ENCODE data around the gene MPV17. TPM values are rescaled to one million over a fixed set of nuclear protein-coding genes. Genes with fewer than 3 reads are reported as not detected.
A peak's percentile ranks its signal among the peaks of the same experiment; 100 is the strongest.

The MPV17 gene
- total and polyA plus RNA-seq, 9 of the 15 experiments (the other 6 are each of a cell fraction or from before 2014, with no cell fraction given), result 54.7 to 140 (median 70.2) TPM

GRCh38 chr2:27370816-27371620 lies 48.1 kb upstream of the MPV17 start (continued):
- TF ChIP-seq IRF1 (CRISPR knock-in tag; IDR thresholded peaks at IDR 0.05; ENCODE audit: borderline replicate concordance), result no peak
- peak; percentile 44; the same call in 1 of the 2 replicates for TF ChIP-seq ARID1B (IDR thresholded peaks at IDR 0.05)
- TF ChIP-seq PBX2 (CRISPR knock-in tag; IDR thresholded peaks at IDR 0.05; ENCODE audit: low read depth), result no peak
- TF ChIP-seq PBX2 (tag; conservative IDR thresholded peaks at IDR 0.05; ENCODE audit: low read depth), result peak; percentile 76
- TF ChIP-seq IRF2 (CRISPR knock-in tag; IDR thresholded peaks at IDR 0.05), result no peak
- no peak for TF ChIP-seq RBM34 (IDR thresholded peaks at IDR 0.05; ENCODE audit: borderline replicate concordance, insufficient read depth, low read length)
- TF ChIP-seq JUND (IDR thresholded peaks at IDR 0.05; ENCODE audit: borderline replicate concordance, low read depth, low read length), result 0 out of 2 replicates have a peak, but pooled peaks have one; percentile 6
- TF ChIP-seq JUND (tag; IDR thresholded peaks at IDR 0.05; ENCODE audit: borderline replicate concordance, low read depth, low read length), result no peak; the same call in 2 of the 3 replicates
- TF ChIP-seq ZBTB40 (IDR thresholded peaks at IDR 0.05), result peak; percentile 71
- no peak for TF ChIP-seq ZBTB40 (CRISPR knock-in tag; IDR thresholded peaks at IDR 0.05)
- TF ChIP-seq CREB5 (CRISPR knock-in tag; IDR thresholded peaks at IDR 0.05), result no peak
- TF ChIP-seq NR3C1 (CRISPR knock-in tag; IDR thresholded peaks at IDR 0.05), result peak; percentile 68; the same call in 1 of the 2 replicates

All from K562 (cell line).